SIG-M5 treated with dmso at 0.1 percent for 504 hours (cell line): ENCODE data around the gene SLC26A3.
"Not testable (repeated sequence)": the region's sequence is repeated elsewhere in the genome, so short reads cannot be mapped to it uniquely, and the experiment has no call there.

Source experiments
- DNase-seq: peaks from one replicate; lab custom pipeline; 2025; ENCODE audit not compliant: unreplicated experiment; lab: John Stamatoyannopoulos, UW

SLC26A3 gene

DNA sequence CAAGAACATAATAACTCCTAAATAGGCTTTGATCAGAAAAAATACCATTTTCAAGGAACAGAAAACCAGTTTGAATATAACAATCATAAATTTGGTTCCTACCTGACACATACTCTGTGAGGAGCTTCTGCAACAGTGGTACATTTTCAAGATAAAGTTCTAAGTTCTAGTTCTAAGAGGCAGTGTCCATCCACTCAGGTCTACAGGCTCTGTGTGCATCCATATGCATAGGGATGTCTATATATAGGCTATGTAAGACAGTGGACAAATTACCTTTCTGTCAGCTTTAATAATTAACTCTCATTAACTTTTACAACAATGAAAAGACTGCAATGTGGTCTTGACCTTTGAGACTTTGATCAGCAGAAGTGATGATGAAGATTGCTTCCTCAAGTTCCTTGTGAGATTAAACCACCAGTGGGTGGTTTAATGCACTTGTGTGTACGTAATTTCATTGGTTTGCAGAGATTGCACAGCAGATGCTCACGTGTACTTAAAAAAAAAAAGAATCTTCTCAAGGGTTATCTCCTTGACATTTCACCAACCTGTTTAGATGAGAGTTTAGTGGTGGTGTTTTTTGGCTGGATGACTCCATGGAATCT is at the start of gene SLC26A3:
Gene SLC26A3, minus strand, starts transcription at position 215 of the 602 bp plus-strand sequence. CDS start 8,714 bp downstream, outside the sequence.
- DNase-seq: no peak

DNA sequence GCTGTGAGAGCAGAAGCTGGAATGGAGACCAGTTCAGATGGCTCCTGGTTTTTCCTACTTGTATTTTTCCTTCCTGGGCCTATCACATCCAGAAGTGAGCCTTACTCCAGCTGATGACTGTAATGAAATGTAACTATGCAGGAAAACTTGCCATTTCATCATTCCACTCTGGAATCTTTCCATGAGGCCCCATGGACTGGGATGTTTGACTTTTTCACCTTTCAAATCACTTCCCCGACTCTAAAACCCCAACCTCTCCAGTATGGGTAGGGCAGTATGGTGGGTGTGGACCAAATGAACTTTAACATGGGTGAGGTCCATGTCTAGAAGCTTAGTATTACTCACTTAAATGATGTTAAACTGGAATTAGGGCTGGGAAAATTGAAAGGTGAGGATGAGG is 47.6 kb upstream of the SLC26A3 start:
- no peak for DNase-seq

DNA sequence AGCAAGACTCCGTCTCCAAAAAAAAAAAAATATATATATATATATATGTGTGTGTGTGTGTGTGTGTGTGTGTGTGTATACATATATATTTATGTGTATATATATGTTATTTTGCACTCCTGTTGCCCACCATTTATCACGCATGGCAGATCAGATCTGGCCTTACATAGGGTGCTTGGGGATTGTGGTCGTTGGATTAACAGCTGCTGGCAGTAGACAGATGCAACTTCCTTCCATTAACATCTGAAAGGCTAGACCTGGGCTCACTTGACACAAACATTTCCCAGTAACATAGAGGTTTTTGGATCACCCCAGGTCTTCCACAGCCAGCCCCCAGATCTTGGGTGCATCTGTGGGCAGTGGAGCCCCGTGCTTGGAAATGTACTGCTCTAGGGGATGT is 47.2 kb upstream of the SLC26A3 start:
- no peak for DNase-seq

GRCh38 chr7:107848211-107848610 is 45.2 kb upstream of the SLC26A3 start:
- not testable (repeated sequence) for DNase-seq

- DNase-seq: not testable (repeated sequence)
Observed at GRCh38 chr7:107847836-107848175, 44.8 kb upstream of the SLC26A3 start.

GRCh38 chr7:107847168-107847835 is 44.3 kb upstream of the SLC26A3 start:
- no peak for DNase-seq

GRCh38 chr7:107846324-107846723 is 43.3 kb upstream of the SLC26A3 start:
- DNase-seq: no peak

- no peak for DNase-seq
Observed at GRCh38 chr7:107843184-107843583, 40.2 kb upstream of the SLC26A3 start.

- DNase-seq: no peak
Observed at GRCh38 chr7:107842213-107842612, 39.2 kb upstream of the SLC26A3 start.

GRCh38 chr7:107838816-107839565 is 36.0 kb upstream of the SLC26A3 start:
- peak; percentile 6 for DNase-seq

- no peak for DNase-seq
Observed at GRCh38 chr7:107838024-107838601, 35.1 kb upstream of the SLC26A3 start.

DNA sequence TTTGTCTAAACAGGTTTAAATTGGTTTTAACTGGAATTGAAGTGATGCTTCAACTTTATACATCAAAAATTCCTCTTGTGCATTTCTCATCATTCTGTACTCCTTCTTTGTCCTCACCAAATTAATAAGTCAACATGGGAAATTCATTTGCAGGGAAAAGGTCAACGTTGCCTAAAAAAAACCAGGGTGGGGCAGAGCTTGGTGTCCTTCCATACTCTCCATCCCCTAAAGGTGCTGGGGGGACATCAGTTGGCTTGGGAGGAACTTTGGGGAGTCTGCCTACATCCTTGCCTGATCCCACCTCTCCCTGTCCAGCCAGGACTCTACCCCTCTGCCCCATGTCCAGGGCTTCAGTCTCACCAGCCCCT is 34.1 kb upstream of the SLC26A3 start:
- DNase-seq: no peak

DNA sequence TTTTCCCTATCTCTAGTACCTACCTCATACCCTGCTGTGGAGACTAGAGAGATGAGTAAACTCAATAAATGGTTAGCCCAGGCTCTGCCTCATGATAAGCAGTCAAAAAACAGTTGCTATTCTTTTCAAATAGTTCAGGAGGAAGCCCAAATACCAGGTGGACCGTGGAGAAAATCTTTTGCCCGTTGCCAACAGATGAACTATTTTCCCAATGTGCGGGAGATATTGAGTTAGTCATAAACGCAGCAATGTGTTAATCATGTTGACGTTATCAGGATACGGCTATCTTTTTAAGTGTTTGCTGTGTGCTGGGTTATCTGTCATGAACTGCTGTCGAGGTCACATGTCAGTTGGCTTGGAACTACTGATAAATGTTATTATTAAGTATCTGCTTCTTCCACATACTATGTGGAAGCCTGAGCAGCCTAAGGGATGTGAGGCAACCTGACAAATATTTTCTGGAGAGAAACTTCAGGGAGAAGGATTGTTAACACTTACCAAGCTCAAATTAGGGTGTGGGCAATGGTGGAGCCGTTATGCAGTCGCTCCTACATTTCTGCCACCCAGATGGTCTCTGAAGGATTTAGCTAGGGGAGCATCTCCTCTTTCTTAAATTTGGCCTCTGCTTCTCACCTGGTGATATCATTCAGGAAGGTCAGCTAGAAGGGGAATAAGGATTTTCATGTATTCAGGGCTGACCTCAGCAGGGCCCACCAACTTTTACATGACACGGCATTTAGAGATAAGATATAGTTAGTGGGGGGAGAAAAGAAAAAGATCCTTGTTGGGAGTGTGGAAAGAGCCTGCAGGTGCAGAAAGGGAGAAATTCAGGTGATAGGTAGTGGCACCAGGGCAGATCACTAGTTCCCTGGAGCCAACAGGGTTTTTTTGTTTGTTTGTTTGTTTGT is 33.5 kb upstream of the SLC26A3 start:
- DNase-seq: no peak

GRCh38 chr7:107834401-107834800 is 31.4 kb upstream of the SLC26A3 start:
- no peak for DNase-seq

DNA sequence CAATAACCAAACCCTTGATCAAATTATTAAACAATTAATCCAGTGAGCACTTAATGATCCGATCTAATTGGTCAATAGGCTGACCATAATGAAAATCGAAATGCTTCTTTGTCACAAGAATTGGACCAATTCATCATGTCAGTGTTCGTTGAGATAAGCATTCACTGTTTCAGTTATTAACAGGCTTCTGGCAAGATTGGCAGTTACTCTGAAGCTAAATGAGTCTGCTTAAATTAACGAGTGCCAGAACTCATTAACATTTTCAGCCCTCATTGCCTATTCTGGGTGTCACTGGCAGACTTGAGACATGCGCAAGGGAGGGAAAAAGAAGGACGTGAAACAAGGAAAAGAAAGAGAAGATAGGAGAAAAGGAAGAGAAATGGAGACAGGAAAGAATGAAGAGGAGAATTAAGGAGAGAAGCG is 30.7 kb upstream of the SLC26A3 start:
- DNase-seq: no peak

GRCh38 chr7:107830420-107830819 is 27.4 kb upstream of the SLC26A3 start:
- DNase-seq: no peak

GRCh38 chr7:107828540-107828939 is 25.5 kb upstream of the SLC26A3 start:
- no peak for DNase-seq

DNA sequence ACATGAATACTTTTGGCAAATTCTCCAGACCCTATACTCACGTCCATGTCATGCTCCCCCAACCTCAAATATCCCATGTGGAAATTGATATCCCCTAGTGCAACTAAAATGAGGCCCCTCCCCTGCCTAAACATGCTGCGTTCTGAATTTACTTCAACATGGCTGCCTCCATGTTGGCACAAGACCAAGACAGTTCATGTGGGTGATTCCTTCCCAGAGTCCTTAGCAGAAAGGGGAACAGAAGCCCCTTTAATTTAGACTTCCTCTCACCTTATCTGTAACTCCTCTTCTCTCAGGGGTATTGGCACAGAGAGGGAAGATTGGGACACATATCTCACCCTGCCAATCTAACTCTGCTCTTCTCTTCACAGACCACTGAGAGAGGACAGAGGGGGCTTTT is 24.5 kb upstream of the SLC26A3 start:
- DNase-seq: no peak

DNA sequence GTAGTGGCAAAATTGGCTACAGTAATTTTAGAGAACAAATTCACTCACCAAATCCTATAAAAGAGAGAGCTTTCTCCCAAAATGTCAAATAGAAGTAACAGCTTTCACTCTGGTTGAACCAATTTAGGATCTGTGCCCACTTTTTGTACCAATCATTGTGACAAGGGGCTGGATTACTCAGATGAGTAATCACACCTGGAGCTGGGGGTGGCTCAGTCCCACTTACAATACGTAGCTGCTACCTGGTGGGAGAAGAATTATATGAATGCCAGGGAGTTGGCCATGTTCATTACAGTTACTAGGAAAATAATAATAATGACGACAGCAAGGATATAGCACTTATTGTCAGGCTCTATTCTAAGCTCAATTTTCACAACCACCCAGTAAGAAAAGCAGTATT is 23.4 kb upstream of the SLC26A3 start:
- no peak for DNase-seq

- no peak for DNase-seq
Observed at GRCh38 chr7:107824858-107825257, 21.8 kb upstream of the SLC26A3 start.

DNA sequence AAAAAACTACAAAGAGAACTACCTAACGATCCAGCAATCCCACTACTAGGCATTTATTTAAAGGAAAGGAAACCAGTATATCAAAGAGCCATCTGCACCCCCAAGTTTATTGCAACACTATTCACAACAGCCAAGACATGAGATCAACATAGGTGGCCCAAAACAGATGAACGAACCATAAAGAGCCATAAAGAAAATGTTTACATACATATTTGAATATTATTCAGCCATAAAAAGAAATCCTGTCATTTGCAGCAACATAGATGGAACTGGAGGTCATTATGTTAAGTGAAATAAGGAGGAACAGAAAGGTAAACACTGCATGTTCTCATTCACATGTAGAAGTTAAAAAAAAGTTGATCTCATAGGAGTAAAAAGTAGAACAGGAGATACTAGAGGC is 15.6 kb upstream of the SLC26A3 start:
- no peak for DNase-seq
